Measurements from ENCODE around the gene DOCK1.

- TF ChIP-seq CTCF (IDR thresholded peaks at IDR 0.05; ENCODE audit: low read length) = no peak
- no peak for TF ChIP-seq EZH2 (optimal IDR thresholded peaks at IDR 0.05; ENCODE audit: low read depth, low read length)
Observed at GRCh38 chr10:127011174-127011573, 105.9 kb downstream of the DOCK1 start.

Data from MM.1S (cell line).